Fibroblast of pulmonary artery (primary cell): Measurements from ENCODE around the gene C20orf144.
A peak's percentile ranks its signal among the peaks of the same experiment; 100 is the strongest.
"Not testable (repeated sequence)": the region's sequence is repeated elsewhere in the genome, so short reads cannot be mapped to it uniquely, and the experiment has no call there.

Source experiments
- DNase-seq: peaks from one replicate; pipeline ENCODE4 v3.0.0-alpha.2; 2010; ENCODE audit warnings: low read depth
- H3K4me3 ChIP-seq: replicated peaks from 2 replicates; pipeline ENCODE4 v1.5.1; 2011; ENCODE audit warnings: low read depth, mild to moderate bottlenecking, control low read depth, low read length, moderate library complexity
- CTCF ChIP-seq: IDR thresholded peaks from 2 replicates; pipeline ENCODE4 v1.5.1; 2011; ENCODE audit warnings: mild to moderate bottlenecking, control low read depth, low read length, inconsistent platforms; ENCODE audit errors: missing control alignments

C20orf144 gene

DNA sequence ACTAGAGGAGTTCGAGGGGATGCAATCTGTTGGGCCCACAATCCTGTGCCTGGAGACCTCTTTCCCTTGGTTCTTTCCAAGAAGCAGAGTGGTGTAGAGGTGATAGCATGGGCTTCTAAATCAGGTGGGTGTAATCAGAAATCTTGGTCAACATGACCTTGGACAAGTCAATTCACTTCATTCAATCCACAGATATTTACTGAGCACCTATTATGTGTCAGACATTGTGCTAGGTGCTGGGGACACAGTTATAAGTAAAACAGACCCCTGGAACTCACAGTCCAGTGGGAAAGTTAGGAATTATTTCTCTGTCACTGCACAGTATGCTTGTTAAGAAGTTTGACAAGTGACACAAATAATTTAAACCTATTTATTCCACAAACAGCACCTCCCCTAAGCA is 27.4 kb downstream of the C20orf144 start:
- no peak overlapping the region for H3K4me3 ChIP-seq
- no peak for DNase-seq
- no peak for TF ChIP-seq CTCF

DNA sequence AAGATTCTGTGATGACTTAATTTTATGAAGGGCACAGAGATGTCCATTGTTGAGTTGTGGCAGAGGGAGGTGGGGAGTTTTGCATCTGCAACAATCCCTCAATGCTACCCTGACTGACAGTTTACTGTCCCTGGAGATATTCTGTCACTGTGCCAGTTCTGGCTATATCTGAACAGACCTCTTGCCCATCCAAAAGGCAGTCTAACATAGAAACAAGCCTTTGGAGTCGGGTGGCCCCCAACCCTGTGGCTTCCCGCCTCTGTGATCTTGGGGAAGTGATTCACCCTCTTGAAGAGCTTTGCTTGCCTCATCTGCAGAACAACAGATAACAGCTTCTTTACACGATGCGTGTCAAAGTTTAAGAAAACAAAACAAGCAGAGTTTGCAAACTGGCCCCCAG is 27.8 kb downstream of the C20orf144 start:
- no peak overlapping the region for H3K4me3 ChIP-seq
- no peak for TF ChIP-seq CTCF
- peak; percentile 77 for DNase-seq

GRCh38 chr20:33693289-33693688 is 31.2 kb downstream of the C20orf144 start:
- DNase-seq: no peak
- no peak for TF ChIP-seq CTCF
- H3K4me3 ChIP-seq: no peak overlapping the region

GRCh38 chr20:33693741-33694638 is 31.9 kb downstream of the C20orf144 start:
- no peak for DNase-seq
- H3K4me3 ChIP-seq: no peak overlapping the region
- no peak for TF ChIP-seq CTCF

- H3K4me3 ChIP-seq: no peak overlapping the region
- no peak for DNase-seq
- no peak for TF ChIP-seq CTCF
Measured at GRCh38 chr20:33694639-33695012, 32.5 kb downstream of the C20orf144 start.

DNA sequence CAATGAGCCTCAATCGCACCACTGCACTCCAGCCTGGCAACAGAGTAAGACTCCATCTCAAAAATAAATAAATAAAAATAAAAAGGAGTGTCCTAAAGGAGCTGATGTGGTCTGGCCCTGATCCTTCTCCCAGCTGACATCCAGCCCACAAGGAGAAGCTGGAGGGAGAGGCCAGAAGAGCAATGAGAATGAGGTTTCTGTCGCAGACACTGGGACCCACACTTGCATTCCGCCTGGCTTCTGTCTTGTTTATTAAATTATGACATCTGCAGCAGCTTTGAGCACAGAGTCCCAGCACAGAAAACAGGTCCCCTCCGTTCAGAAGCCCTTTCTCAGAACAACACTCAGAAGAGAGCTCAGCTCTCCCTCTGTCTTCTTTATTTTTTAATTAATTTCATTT is 34.3 kb downstream of the C20orf144 start:
- no peak overlapping the region for H3K4me3 ChIP-seq
- no peak for TF ChIP-seq CTCF
- no peak for DNase-seq

- no peak overlapping the region for H3K4me3 ChIP-seq
- DNase-seq: peak; percentile 54
- TF ChIP-seq CTCF: no peak
Measured at GRCh38 chr20:33697129-33697528, 35.0 kb downstream of the C20orf144 start.

DNA sequence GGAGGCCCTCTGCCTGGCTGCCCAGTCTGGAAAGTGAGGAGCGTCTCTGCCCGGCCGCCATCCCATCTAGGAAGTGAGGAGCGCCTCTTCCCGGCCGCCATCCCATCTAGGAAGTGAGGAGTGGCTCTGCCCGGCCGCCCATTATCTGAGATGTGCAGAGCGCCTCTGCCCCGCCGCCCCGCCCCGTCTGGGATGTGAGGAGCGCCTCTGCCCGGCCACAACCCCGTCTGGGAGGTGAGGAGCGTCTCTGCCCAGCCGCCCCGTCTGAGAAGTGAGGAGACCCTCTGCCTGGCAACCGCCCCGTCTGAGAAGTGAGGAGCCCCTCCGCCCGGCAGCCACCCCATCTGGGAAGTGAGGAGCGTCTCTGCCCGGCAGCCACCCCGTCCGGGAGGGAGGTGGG is 36.8 kb downstream of the C20orf144 start:
- not testable (repeated sequence) for H3K4me3 ChIP-seq, DNase-seq

GRCh38 chr20:33700696-33701441 is 38.7 kb downstream of the C20orf144 start:
- not testable (repeated sequence) for DNase-seq, H3K4me3 ChIP-seq
